GM18951 (cell line): ENCODE results near the gene STAB2.

Experiments
- POLR2A ChIP-seq: IDR thresholded peaks from 4 replicates; pipeline ENCODE4 v1.6.1; 2011; ENCODE audit warnings: mild to moderate bottlenecking; ENCODE audit not compliant: insufficient read length, insufficient read depth; ENCODE audit errors: extremely low read depth
- in situ Hi-C: fragments of 300-500 bp; cut with MboI; formaldehyde crosslinking; loops from one replicate; pipeline ENCODE4 v1.12.0; 2022; ENCODE audit warnings: low sequenced_read_pairs, mixed read lengths, inconsistent platforms; ENCODE audit not compliant: unreplicated experiment

Gene STAB2

DNA sequence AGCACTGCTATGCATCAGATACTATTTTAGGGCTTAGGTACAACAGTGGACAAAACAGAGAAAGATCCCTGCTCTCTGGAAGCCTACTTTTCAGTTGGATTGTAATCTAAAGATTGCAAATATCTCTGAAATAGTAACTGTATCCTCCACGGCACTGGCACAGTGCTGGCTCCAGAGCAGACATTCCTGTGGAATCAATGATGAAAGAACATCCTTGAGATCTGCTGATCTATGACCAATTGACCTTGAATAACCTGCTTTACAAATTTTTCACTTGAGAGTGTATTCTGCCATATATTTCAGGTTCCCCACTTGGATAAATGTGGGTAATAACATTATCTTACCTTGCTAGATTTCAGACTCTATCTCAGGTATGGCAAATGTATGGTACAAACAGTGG, 3.2 kb downstream of the STAB2 start:
- no peak for TF ChIP-seq POLR2A
- in situ Hi-C loops = no loop called here

DNA sequence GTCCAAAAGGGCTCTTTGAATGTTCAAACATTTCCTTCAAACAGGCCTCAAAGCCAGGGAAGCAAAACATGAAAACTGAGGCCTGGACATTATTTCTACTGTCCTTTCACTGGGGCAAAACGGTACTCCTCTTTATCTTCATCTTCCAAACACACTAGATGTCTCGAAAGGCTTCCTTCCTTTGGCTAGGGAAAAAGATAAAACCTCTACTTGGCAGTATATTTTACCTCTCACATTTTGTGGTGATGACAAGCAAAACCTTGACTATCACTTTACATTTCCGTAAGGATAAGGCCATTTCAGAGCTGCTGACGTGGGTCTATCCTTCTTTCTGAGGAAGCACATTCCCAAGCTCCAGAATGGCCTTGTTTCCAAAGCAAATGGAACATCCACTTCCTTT, 9.9 kb downstream of the STAB2 start:
- in situ Hi-C loops = no loop called here

DNA sequence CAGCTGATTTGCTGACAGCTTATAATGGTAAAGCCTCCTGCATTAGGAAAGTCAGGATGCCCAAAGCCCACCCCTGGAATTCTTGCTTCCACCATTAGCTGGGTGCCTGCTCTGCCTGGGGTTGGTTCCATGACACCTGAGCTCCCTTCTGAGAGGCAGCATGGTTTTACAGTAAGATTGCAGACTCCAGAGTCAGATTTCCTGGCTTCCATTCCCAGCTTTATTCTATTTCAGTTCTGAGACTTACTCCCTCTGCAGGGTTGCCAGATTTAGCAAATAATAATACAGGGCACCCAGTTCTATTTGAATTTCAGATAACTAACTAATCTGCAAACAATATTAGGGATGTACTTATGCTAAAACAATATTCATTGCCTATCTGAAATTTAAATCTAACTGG, 12.2 kb downstream of the STAB2 start:
- no peak for TF ChIP-seq POLR2A
- in situ Hi-C loops = no loop called here

More for the DNA sequence above, 9.9 kb downstream of the STAB2 start:
- TF ChIP-seq POLR2A = no peak

DNA sequence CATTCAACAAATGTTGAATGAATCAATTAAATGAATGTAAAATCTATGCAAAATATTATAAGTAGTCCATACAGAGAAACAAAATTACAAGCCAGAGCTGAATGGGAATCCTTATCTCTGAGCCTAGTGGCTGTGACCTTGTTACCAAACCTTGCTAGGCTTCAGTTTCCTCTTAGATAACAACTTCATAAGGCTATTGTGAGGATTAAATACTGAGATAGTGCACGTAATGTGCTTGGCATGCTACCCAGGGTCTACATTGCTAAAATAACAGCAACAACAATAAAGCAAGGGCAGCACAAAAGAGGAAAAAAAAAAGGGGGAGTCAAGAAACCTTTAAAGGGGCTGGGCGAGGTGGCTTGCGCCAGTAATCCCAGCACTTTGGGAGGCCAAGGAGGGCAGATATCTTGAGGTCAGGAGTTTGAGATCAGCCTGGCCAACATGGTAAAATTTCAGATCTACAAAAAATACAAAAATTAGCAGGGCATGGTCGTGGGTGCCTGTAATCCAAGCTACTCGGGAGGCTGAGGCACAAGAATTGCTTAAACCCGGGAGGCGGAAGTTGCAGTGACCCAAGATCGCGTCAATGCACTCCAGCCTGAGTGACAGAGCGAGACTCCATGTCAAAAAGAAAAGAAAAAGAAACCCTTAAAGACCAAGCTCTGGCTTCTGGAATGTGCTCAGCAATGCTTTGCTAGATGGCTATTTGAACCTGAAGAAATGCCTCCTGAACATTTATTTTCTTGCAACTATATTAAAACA, 14.1 kb downstream of the STAB2 start:
- TF ChIP-seq POLR2A = no peak
- in situ Hi-C loops = no loop called here

DNA sequence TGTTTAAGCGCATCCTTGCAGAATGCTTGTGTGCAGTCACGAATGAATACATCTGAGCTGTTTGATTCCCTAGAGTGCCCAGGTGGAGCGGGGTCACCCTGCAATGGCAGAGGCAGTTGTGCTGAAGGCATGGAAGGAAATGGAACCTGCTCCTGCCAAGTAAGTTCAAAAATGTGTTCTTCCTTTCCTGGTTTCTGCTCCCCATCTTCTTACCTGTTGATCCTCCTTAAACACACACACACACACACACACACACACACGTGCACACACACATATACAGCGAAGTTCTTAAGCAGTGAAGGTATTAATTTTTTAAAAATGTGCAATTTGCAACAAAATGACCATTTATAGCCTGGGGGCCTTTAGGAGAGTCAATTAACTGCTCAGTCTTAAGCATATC, 33.3 kb downstream of the STAB2 start:
- in situ Hi-C loops = no loop called here
- no peak for TF ChIP-seq POLR2A

DNA sequence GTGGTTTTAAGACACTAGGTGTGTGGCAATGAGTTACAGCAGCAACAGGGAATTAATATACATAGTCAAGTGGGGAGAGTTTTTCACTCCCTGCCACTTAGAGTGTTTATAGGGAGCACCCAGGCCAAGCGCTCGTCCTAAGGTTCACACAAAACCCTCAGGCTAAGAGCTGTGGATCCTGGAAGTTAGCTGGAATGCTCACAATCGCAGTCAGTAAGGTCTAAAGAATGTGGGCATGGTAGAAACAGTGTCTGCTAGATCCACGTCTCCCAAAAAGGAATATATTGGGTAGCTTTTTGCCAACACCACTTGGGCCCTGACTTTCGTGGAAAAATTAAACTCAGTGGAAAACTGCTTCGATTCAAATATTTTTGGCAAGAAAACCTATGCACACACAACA, 36.6 kb downstream of the STAB2 start:
- TF ChIP-seq POLR2A = no peak
- in situ Hi-C loops = no loop called here

DNA sequence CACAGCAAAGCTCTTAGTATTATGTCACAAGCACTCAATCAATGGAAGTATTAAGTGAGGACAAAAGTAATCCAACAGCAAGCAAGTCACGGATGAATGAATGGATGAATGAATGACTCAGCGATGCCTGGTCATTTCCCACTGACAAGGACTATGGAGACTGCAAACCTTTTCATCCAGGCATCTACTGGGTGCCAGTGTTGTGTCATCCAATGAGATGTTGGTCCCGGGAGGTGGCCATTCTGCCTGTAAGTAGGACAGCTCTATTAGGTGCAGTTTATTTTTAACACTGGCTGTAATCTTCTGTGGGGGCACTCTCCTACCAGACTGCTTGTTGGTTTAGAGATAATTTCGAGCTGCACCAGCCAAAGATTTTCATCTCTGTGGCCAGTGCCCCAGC, 39.4 kb downstream of the STAB2 start:
- no peak for TF ChIP-seq POLR2A
- in situ Hi-C loops = no loop called here

DNA sequence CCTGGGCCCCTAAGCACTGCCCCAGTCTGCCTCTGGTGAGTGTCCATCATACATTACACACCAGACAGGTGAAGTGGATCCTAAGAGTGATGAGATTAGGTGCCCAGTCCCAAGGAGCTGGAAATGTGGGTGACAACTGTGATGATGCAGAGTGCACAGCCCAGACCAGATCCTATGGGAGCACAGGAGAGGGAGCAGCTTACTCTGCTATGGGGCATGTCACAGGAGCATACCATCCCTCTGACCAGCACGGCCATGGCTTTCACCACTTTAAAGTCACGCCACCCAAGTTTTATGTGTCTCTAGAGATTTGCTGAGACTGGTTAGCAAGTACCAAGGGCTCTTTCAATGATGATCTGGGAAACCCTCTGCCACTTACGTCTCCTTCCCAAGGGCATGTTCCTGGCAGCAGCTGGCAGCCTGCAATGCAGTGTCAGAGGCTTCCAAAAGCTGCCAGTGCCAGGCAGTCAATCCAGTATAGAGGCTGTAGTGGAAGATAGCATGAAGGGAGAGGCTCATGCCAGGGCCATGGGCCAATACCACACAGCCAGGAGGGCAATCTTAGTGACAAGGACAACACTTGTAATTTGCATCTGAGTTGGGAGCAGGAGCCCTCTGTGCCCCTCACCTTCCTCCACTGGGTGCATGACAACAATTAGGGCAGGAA, 40.2 kb downstream of the STAB2 start:
- TF ChIP-seq POLR2A = no peak
- in situ Hi-C loops = no loop called here

DNA sequence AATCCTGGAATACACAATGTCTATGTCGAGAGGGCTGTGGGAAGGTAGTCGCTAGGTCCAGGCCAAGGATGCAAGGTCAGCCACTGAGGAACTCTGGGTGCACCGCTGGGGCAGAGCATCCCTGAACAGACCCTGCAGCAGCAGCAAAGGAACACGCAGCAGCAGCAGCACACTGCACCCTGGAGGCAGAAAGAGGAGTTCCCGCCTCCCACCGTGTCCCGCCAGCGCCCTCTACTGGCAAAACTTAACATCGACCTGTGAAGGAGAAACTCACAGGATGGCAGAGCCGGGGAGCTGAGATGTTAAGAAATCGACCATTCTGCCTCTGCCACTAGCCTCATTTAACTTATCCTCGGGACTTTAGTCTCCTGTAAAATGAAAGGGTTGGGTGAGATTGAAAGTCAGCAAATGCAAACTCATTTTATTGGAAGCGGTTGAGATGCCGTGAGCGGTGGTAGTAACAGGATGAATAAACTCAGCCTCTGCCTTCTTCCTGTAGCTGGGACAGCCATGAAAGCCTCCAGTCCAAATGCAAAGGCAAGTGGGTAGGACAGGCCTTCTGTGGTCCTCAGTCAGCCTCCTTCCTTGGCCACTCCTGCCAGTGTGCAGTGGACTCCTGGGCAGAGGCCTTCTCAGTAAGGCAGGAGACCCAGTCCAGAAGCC, 45.6 kb downstream of the STAB2 start:
- in situ Hi-C loops = no loop called here
- no peak for TF ChIP-seq POLR2A

DNA sequence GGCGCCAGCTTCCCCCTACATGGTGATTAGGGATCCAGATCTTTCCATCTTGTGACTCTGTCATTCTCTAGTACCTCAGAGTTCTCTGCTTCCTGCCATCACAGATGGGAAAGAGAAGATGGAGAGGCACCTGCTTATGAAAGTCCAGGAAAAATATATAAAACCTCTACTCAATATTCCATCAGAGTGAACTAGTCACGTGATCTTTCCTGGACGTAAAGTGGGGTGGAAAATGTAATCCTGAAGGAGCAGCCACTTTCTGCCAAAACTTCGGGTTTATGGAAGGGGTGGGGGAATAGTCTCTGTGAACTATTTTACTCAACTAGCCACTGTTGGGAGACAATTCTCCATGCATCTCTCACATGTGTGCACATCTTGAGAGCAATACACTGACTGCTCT, 47.7 kb downstream of the STAB2 start:
- in situ Hi-C loops = no loop called here
- no peak for TF ChIP-seq POLR2A

DNA sequence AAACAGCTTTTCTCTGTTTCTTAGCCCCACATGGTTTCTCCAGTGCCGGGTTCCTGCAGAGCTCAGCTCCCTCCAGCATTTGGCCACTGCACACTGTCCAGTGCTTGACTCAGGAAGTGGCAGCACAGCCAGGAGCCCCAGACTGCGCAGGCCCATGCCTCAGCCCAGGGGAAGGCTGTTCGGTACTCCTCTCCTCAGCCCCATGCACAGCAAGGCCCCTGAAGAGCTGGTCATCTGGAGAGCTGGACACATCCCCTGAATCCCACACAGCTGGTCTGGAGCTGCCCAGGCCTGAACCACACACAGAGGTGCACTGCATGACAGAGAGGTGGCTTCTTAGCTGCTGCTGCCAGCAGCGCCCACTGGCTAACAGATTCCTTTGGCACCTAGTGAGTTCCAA, 48.3 kb downstream of the STAB2 start:
- TF ChIP-seq POLR2A = no peak

DNA sequence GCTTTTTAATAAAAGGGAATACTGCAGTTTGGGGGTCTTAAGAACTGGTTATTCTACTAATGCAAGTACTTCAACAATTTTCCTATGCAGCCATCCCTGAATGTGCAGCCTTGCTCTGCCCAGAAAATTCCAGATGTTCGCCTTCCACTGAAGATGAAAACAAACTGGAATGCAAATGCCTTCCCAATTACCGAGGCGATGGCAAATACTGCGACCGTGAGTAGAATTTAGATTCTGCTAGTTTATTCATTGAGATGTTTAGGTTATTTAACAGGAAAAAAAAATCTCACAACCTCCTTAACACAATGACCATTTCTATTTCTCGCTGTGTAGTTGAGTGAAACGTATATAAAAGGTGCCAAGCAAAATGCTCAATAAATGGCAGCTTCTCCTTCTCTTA, 49.9 kb downstream of the STAB2 start:
- TF ChIP-seq POLR2A = no peak
- in situ Hi-C loops = no loop called here

More for the DNA sequence above, 48.3 kb downstream of the STAB2 start:
- in situ Hi-C loops = no loop called here

DNA sequence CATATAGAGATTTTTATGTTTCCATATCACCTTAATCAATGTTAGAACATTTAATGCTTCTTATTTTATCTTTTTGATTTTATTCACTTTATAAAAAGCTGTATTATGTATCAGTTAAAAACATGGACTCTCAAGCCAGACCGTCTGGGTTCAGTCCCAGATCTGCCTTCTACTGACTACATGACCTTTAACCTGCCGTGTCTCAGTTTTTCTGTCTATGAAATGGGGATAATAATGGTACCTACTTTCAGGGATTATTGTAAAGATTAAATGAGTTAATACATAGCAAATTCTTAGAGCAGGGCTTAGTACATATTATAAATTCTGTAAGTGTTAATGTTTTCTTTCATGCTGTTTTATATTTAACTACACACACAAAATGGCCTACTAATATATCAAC, 50.4 kb downstream of the STAB2 start:
- in situ Hi-C loops = no loop called here
- TF ChIP-seq POLR2A = no peak

DNA sequence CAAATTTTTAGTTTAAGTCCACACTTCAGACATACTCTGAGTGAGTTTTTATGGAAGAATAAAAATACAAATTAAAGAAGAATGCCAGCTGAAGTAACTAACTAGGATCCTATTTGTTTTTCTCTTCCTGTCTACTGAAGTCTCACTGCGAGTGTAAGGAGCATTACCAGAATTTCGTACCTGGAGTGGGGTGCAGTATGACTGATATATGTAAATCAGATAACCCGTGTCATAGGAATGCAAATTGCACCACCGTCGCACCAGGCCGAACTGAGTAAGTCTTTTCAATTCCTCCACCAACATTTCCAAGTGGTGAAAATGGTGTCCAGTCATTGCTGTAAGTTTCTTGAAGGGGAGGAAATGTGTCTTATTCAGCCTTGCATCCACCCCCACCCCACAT, 52.9 kb downstream of the STAB2 start:
- in situ Hi-C loops = no loop called here
- no peak for TF ChIP-seq POLR2A
